ENCODE results near the gene ZDHHC4.

Gene ZDHHC4
- total RNA-seq: 9.8 to 28.1 (median 22.7) reads per million in 17 experiments

- DNase-seq: peak; percentile 95 to 98 (median 97)
Observed at GRCh38 chr7:6577369-6578113, at the start of gene ZDHHC4. ZDHHC4 (plus strand) TSS chr7:6577454; CDS start chr7:6580562, 3,108 bp downstream.

GRCh38 chr7:6528401-6529130 lies 48.7 kb upstream of the ZDHHC4 start:
- no peak for DNase-seq

DNA sequence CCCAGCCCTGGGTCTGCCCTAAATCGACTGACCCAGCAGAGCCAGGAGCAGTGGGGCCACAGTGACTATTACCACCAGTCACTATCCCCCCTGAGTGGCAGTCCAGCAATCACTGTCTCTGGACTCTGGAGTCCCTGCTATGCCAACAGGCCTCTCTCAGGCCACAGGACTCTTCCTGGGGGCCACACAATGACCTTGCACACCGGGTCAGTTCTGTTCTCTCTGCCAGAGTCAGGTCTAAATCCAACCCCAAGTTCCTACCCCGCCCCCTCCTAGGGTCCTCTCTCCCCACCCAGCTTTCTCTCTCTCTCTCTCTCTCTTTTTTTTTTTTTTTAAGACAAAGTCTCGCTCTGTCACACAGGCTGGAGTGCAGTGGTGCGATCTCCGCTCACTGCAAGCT lies 47.6 kb upstream of the ZDHHC4 start:
- no peak for DNase-seq

DNA sequence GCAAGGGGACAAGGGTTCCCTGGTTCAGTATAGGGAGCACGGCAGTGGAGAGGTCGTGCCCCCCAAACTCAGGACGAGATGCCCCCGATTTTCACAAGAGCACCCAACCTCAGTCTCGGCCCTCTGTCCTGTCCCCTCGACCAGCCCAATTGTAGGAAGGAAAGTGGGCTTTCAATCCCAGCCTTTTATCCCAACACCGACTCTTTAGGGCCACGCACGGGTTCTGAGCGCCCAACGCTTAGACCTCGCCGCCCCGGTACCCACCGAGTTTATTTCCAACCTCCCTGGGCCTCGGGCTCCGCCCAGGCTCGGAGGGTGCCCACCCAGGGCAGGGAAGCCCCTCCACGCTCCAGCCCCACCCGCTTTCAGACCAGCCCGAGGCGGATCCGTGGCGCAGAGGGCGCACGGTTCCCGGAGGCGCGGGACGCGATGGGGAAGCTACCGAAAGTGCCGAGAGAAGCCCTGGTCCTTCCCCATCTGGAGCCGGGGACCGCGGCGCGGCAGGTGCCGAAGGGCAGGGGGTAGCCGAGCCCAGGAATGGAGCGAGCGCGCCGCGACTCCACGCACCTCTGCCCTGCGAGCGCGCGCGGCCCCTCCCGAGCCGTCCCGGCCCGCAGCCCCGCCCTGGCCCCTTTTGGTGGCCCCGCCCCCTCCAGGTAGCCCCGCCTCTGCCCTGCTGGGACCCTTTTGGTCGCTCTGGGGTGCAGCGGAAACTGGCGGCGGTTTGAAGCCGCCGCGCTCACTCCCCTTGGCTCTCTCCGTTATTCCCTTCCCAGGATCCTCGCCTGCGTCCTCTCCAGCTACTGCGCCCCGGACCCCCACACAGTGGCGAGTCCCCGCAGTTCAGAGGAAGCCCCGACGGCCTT lies 46.4 kb upstream of the ZDHHC4 start:
- DNase-seq: peak; percentile 18 to 57 (median 42)

DNA sequence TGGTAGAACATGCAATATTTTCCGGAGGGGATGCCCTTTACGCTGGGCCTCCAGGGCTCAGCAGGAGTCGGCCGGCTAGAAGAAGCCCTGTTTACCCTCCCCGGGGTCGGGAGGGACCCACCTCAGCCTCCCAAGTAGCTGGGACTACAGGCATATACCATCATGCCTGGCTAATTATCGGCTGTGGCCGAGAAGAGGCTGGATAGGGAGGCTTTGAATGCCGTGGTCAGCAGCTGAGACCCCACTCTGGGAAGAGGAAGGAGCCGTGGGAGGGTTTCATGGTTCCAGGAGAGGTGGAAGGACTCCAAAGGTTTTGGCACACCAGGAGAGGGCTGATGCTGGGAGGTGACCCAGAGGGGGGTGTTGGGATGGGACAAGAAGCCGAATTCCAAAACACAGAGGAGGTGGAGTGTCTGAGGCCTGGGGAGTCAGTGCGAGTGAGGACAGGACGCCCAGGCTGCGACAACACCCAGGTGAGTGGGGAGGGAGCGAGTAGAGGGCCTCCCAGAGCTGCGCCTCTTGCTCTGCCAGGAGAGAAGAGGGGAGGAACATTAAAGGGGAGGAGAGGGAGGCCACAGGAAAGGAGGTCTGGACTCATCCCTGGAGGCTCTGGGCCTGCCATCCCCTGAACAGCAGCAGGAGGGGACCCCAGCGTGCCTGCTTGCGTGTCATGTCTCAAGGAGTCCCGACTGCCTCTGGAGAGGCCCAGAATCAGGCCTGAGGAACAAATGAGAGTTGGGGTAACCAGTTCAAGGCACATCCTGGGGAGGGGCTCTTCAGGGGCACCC lies 45.6 kb upstream of the ZDHHC4 start:
- DNase-seq: no peak

GRCh38 chr7:6532516-6532915 lies 44.7 kb upstream of the ZDHHC4 start:
- DNase-seq: no peak

- peak; percentile 20 to 53 (median 42) for DNase-seq
Observed at GRCh38 chr7:6533893-6534495, 43.3 kb upstream of the ZDHHC4 start.

GRCh38 chr7:6536262-6537260 lies 40.7 kb upstream of the ZDHHC4 start:
- DNase-seq: peak in 1 of 4 experiments; percentile 33

DNA sequence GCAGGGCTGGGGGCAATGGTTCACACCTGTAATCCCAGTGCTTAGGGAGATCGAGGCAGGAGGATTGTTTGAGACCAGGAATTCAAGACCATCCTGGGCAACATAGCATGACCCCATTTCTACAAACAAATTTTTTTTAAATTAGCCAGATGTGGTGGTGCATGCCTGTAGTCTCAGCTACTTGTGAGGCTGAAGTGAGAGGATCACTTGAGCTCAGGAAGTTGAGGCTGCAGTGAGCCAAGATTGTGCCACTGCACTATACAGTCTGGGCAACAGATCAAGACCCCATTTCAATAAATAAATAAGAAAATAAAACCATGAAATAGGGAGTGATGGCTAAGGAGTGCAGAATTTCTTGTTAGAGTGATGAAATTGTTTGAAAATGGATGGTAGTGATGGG lies 34.9 kb upstream of the ZDHHC4 start:
- no peak for DNase-seq

- DNase-seq: peak; percentile 76 to 90 (median 84)
Observed at GRCh38 chr7:6545398-6546126, 31.7 kb upstream of the ZDHHC4 start.

DNA sequence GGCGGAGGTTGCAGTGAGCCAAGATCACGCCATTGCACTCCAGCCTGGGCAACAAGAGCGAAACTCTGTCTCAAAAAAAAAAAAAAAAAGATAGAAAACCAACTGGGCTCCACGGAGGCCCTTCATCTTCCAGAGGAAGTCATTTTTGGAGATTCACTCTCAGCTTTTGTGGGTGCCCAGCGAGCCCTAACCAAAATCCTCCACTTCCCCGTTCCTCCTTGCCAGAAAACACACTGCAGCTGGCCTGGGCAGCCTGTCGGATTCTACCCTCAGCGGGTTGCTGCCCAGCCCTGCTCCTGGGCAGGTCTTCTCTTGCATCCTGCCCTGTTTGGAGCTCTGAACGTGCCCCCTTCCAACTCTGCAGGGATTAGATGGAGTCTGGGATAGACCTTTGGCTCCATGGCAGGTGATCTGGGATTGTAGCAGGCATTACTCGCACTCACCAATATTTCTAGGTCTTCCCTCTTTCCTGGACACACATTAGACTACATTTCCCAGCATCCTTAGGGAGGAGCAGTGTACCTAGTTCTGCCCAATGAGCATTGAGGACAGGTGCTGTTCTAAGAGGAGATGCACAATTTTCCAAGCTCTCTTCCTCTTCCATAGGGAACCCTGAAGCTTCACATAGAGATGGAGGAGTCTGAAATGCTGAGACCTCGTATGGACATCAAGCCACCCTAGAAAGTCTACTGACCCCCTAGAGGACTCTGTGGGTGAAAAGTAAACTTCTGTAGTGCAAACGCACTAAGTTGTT lies 30.6 kb upstream of the ZDHHC4 start:
- peak in 3 of 4 experiments; percentile 33 to 50 (median 34) for DNase-seq

DNA sequence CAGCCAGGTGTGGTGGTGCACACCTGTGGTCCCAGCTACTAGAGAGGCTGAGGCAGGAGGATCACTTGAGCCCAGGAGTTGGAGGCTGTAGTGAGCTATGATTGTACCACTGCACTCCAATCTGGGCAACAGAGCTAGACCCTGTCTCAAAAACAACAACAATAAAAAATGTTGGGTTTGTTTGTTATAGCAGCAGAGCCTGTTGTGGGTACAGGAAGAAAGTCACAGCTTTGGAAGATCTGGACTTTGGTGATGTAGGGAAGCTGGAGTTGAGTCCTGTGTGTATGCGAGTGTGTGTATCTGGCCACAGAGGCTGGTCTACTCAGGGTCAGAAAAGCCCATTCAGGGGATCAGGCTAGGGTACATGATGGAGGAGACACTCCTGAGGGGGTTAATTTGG lies 29.9 kb upstream of the ZDHHC4 start:
- no peak for DNase-seq

DNA sequence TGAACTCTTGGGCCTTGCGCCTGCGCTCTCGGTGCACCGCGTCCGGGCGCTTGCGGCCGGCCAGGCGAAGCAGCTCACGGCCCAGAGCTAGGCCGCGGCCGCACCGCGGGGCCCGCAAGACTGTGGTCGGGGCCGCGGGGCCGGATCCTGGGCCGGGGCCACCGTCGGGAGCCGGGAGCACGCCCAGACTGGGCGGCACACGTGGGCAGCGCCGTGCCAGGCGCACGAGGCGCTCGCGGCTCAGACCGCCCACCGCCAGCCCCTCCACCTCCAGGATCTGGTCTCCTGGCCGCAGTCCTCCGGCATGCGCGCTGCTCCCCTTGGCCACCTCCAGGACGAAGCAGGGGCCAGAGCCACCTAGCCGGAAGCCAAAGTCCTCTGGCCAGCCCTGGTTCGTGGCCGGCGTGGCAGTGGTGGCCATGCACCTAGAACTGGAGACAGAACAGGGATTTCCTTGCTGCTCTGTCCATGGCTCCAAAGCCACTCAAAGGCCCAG lies 26.2 kb upstream of the ZDHHC4 start, which contains the start of gene GRID2IP:
Gene GRID2IP, minus strand, starts transcription at position 446 of the 496 bp plus-strand sequence. Its CDS starts 25 bp downstream, at position 421.
- DNase-seq: no peak

- DNase-seq: peak; percentile 61 to 83 (median 80)
Observed at GRCh38 chr7:6553448-6554044, 23.7 kb upstream of the ZDHHC4 start.

DNA sequence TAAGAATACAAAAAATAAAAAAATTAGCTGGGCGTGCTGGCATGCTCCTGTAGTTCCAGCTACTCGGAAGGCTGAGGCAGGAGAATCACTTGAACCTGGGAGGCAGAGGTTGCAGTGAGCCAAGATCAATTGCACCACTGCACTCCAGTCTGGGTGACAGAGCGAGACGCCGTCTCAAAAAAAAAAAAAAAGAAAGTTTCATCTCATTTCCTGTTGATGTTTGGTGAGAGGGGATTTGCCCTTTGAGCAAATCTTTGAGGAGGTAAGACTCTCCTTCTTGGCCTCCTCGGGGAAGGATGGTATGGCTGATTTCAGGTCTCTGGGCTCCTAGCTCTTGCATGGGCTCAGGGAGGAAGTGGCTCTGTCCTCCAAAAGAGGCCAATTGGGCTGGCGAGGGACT lies 22.4 kb upstream of the ZDHHC4 start:
- no peak for DNase-seq

GRCh38 chr7:6556196-6556595 lies 21.1 kb upstream of the ZDHHC4 start:
- DNase-seq: no peak

DNA sequence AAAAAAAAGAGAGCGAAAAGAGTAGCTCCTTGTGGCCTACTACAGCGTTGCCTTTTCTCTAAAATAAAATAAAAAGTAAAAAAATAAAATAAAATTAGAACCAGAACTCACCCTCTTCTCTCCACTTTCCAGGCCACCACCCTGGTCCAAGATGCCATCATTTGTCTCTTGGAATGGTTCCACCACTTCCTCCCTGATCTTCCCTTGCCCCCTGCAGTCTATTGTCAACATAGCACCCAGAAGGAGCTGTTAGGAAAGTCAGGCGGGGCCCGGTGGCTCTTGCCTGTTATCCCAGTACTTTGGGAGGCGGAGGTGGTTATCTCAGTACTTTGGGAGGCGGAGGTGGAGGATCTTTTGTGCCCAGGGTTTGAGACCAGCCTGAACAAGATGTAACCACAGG lies 18.4 kb upstream of the ZDHHC4 start:
- peak; percentile 75 to 86 (median 82) for DNase-seq

GRCh38 chr7:6559896-6560295 lies 17.4 kb upstream of the ZDHHC4 start:
- DNase-seq: no peak
